H1 (cell line): ENCODE measurements around the gene ATCAY. TPM values are rescaled to one million over a fixed set of nuclear protein-coding genes. Genes with fewer than 3 reads are reported as not detected.

ENCODE experiments used
- JUN ChIP-seq: IDR thresholded peaks from 2 replicates; pipeline ENCODE4 v1.6.1; 2011; ENCODE audit warnings: low read depth, mild to moderate bottlenecking, improper control_type of control experiment, low read length
- POLR2A ChIP-seq, 2 experiments: IDR thresholded peaks; 1 replicate in 1 of 2; 2 replicates in 1 of 2; pipeline ENCODE4 v1.6.1; 2011; ENCODE audit warnings: low read depth in 2 of 2, low read length in 2 of 2, mild to moderate bottlenecking in 2 of 2; ENCODE audit errors: control extremely low read depth in 1 of 2
- POU5F1 ChIP-seq: IDR thresholded peaks from 2 replicates; pipeline ENCODE4 v1.6.1; 2011; ENCODE audit warnings: low read depth, mild to moderate bottlenecking, low read length, moderate library complexity
- RNF2 ChIP-seq: fragments of 200-900, 300-1000 bp; sonication (generic); IDR thresholded peaks from 2 replicates; pipeline ENCODE4 v1.7.1; 2016; ENCODE audit warnings: borderline replicate concordance, low read depth, mild to moderate bottlenecking, antibody characterized with exemption, low read length; ENCODE audit not compliant: poor library complexity, severe bottlenecking; ENCODE audit errors: missing control alignments
- SIRT6 ChIP-seq: IDR thresholded peaks from one replicate; pipeline ENCODE4 v1.7.1; 2012; ENCODE audit warnings: low read length, inconsistent platforms
- TBP ChIP-seq: IDR thresholded peaks from 2 replicates; pipeline ENCODE4 v1.6.1; 2011; ENCODE audit warnings: low read depth, low read length, improper control_type of control experiment
- polyA plus RNA-seq, 7 experiments: library from polyadenylated mRNA; depleted of rRNA in 3 of 7; stranded (reverse) in 5 of 7; unstranded in 2 of 7; fragments of >200 nt in 5 of 7; fragments of 200-250 nt in 2 of 7; gene quantifications; 1 replicate in 5 of 7; 2 replicates in 1 of 7; 4 replicates in 1 of 7; pipeline versions ENCODE4 v1.2.1 to v1.2.3, GENCODE V29; 2011 to 2013; ENCODE audit warnings: missing spikeins in 2 of 7, mixed read lengths in 2 of 7
- total RNA-seq: library from RNA; stranded (reverse); fragmentation: NEBNext Ultra II Directional; extraction: Animal tissue kit (Norgen Biotek cat#: 25700); gene quantifications from 2 replicates; pipeline ENCODE4 v1.2.1, GENCODE V29; 2021

Gene ATCAY
- total and polyA plus RNA-seq, 2 of the 8 experiments (the other 6 are each of a cell fraction or from before 2014, with no cell fraction given) = 24.4 to 33.8 TPM

DNA sequence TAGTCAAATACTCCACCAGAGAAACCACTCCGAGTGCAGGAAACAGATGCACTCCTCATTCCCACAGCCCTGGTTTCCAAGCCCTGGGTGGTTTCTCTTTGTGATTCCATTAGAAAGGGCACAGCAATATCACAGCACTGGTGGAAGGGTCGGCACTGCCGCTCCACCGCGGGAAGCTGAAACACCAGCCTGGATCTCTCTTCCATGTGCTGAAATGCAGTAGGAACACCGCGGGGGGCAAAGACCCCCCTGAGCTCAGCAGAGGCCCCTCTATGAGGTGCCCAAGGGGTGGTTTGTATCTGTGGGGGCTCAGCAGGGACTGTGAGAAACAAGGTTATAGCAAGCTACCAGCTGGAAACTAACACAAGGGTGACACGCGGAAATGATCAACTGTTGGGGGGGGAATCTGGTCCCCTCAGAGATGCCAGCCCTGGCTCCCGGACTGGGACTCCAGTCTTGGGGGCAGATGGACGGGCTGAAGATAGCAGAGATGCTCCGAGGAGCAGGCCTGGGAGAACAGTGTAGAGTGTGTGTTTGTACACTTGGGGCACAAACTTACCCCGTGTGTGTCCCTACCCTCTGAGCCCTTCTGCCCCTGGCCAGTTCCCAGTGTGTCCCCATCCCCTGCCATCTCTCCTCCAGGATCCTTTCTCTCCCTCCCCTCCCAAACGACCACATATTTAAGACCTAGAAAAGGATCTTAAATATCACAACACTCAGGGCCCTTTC lies 13.4 kb upstream of the ATCAY start (continued):
- no peak for TF ChIP-seq JUN
- TF ChIP-seq RNF2 = no peak
- no peak for TF ChIP-seq TBP
- no peak for TF ChIP-seq POU5F1
- TF ChIP-seq SIRT6 = no peak
- TF ChIP-seq POLR2A (IDR thresholded peaks at IDR 0.05; ENCODE audit: control extremely low read depth in 1 of 2, low read depth in 2 of 2, low read length in 2 of 2) = no peak
